Measurements from ENCODE around the gene ANKRD37.

ANKRD37 gene

GRCh38 chr4:185411849-185412248, 15.2 kb downstream of the ANKRD37 start:
- Histone ChIP-seq H3K27me3 (ENCODE audit: insufficient read depth, poor library complexity, severe bottlenecking) (no peaks in the 10 kb centered on the region), H3K4me3 (replicated peaks; ENCODE audit: insufficient read depth, low read length) (no peak overlapping the region), H3K27ac (replicated peaks) (no peak overlapping the region)
- TF ChIP-seq POLR2AphosphoS5 (IDR thresholded peaks at IDR 0.05; ENCODE audit: low read depth): no peak
- TF ChIP-seq SPI1 (IDR thresholded peaks at IDR 0.05; ENCODE audit: borderline replicate concordance, low read depth): no peak
- no peak for TF ChIP-seq REST (IDR thresholded peaks at IDR 0.05; ENCODE audit: insufficient replicate concordance, low read depth)
- no peak for TF ChIP-seq GABPA (IDR thresholded peaks at IDR 0.05; ENCODE audit: low read depth)
- no peak for TF ChIP-seq CTCF (IDR thresholded peaks at IDR 0.05; ENCODE audit: insufficient read depth, low read length)
- DNase-seq (ENCODE audit: low read depth in 1 of 2, low spot score in 1 of 2): no peak

GRCh38 chr4:185412412-185412811, 15.8 kb downstream of the ANKRD37 start:
- no peak overlapping the region for H3K4me3 ChIP-seq (replicated peaks; ENCODE audit: insufficient read depth, low read length)
- H3K27ac ChIP-seq (replicated peaks): no peak overlapping the region
- DNase-seq (ENCODE audit: low read depth in 1 of 2, low spot score in 1 of 2): no peak
- TF ChIP-seq SPI1 (IDR thresholded peaks at IDR 0.05; ENCODE audit: borderline replicate concordance, low read depth): no peak
- H3K27me3 ChIP-seq (ENCODE audit: insufficient read depth, poor library complexity, severe bottlenecking): no peaks in the 10 kb centered on the region

- Histone ChIP-seq H3K27ac (replicated peaks) (no peak overlapping the region), H3K27me3 (ENCODE audit: insufficient read depth, poor library complexity, severe bottlenecking) (no peaks in the 10 kb centered on the region), H3K4me3 (replicated peaks; ENCODE audit: insufficient read depth, low read length) (no peak overlapping the region)
- TF ChIP-seq CTCF (IDR thresholded peaks at IDR 0.05; ENCODE audit: insufficient read depth, low read length) (no peak), GABPA (IDR thresholded peaks at IDR 0.05; ENCODE audit: low read depth) (no peak), SPI1 (IDR thresholded peaks at IDR 0.05; ENCODE audit: borderline replicate concordance, low read depth) (no peak), POLR2AphosphoS5 (IDR thresholded peaks at IDR 0.05; ENCODE audit: low read depth) (no peak), REST (IDR thresholded peaks at IDR 0.05; ENCODE audit: insufficient replicate concordance, low read depth) (no peak)
- no peak for DNase-seq (ENCODE audit: low read depth in 1 of 2, low spot score in 1 of 2)
Measured at GRCh38 chr4:185416955-185417354, 20.3 kb downstream of the ANKRD37 start.

- no peak overlapping the region for H3K27ac ChIP-seq (replicated peaks)
- DNase-seq (ENCODE audit: low read depth in 1 of 2, low spot score in 1 of 2): no peak
- no peak for TF ChIP-seq SPI1 (IDR thresholded peaks at IDR 0.05; ENCODE audit: borderline replicate concordance, low read depth)
- no peaks in the 10 kb centered on the region for H3K27me3 ChIP-seq (ENCODE audit: insufficient read depth, poor library complexity, severe bottlenecking)
- H3K4me3 ChIP-seq (replicated peaks; ENCODE audit: insufficient read depth, low read length): no peak overlapping the region
Measured at GRCh38 chr4:185421366-185422124, 24.9 kb downstream of the ANKRD37 start.
